Esophagus muscularis mucosa (tissue), 3 donors: ENCODE measurements around the gene SATB1.

Source experiments
- CTCF ChIP-seq, 3 experiments: fragments of 200-600 bp in 2 of 3; fragments of 450-650 bp in 1 of 3; sonication (generic) in 2 of 3; IDR thresholded peaks; one replicate each; pipeline ENCODE4 v1.5.1; 2017 to 2019; ENCODE audit warnings: antibody characterized with exemption in 3 of 3, mild to moderate bottlenecking in 2 of 3, moderate library complexity in 1 of 3
- POLR2A ChIP-seq: fragments of 450-650 bp; IDR thresholded peaks from one replicate; pipeline ENCODE4 v1.6.1; 2017; ENCODE audit warnings: antibody characterized with exemption, moderate library complexity, mild to moderate bottlenecking, low read depth

GRCh38 chr3:18394384-18394995 is 30.6 kb downstream of the SATB1 start:
- TF ChIP-seq CTCF (IDR thresholded peaks at IDR 0.05) (no peak), POLR2A (no peak)
